ENCODE measurements around the gene UBR4.

GRCh38 chr1:19205845-19206244 is 4.2 kb downstream of the UBR4 start:
- TF ChIP-seq CTCF (conservative IDR thresholded peaks at IDR 0.05; ENCODE audit: low read length) (no peak), EZH2phosphoT487 (IDR thresholded peaks at IDR 0.05; ENCODE audit: borderline replicate concordance, low read depth, low read length) (no peak)

All from OCI-LY7 (cell line).